Measurements from ENCODE around the gene SLC4A5.

The SLC4A5 gene

DNA sequence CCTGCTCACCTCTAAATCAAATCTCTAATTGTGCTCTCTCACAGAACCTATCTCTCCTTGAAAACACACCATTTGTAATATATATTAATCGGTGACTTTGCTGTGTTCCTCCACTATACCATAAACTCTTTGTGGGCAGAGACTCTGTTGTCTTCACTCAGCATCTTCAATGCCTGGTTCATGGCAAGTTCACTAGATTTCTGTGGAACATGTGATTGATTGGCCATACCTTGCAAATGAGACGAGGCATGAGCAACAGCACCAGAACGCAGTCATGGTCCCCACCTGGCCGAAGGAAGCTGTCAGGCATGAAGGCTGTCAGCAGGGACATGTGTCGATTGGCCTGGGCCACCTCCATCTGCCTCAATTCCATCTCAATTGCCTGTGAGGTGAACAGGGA is 25.3 kb upstream of the SLC4A5 start:
- H3K4me3 ChIP-seq (ENCODE audit: low read depth, low read length), result no peak overlapping the region
- no peak for DNase-seq (ENCODE audit: low read depth)
- TF ChIP-seq, protein P1, sequence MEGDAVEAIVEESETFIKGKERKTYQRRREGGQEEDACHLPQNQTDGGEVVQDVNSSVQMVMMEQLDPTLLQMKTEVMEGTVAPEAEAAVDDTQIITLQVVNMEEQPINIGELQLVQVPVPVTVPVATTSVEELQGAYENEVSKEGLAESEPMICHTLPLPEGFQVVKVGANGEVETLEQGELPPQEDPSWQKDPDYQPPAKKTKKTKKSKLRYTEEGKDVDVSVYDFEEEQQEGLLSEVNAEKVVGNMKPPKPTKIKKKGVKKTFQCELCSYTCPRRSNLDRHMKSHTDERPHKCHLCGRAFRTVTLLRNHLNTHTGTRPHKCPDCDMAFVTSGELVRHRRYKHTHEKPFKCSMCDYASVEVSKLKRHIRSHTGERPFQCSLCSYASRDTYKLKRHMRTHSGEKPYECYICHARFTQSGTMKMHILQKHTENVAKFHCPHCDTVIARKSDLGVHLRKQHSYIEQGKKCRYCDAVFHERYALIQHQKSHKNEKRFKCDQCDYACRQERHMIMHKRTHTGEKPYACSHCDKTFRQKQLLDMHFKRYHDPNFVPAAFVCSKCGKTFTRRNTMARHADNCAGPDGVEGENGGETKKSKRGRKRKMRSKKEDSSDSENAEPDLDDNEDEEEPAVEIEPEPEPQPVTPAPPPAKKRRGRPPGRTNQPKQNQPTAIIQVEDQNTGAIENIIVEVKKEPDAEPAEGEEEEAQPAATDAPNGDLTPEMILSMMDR (IDR thresholded peaks at IDR 0.05; ENCODE audit: control insufficient read depth, extremely low read depth, insufficient read depth), result no peak

DNA sequence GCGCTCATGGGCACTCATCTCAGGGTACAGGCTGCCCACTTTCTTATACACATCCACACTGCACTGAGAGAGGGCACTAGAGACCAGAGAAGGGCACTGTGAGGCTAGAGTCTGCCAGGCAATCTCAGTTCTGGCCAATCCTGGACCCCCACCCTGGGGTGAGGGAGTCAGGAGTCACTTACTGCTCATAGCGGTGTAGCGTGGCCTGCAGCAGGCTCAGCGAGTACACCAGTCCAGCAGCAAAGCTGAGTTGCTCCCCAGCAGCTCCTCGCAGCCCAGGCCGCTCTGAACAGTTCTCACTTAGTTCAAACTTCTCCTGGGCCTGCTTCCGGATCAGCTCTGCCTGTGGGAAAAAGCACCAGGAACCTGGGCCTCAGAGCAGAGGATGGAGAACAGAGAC is 24.6 kb upstream of the SLC4A5 start:
- TF ChIP-seq, protein P1 (IDR thresholded peaks at IDR 0.05; ENCODE audit: control insufficient read depth, extremely low read depth, insufficient read depth), result no peak
- DNase-seq (ENCODE audit: low read depth), result no peak
- no peak overlapping the region for H3K4me3 ChIP-seq (ENCODE audit: low read depth, low read length)

DNA sequence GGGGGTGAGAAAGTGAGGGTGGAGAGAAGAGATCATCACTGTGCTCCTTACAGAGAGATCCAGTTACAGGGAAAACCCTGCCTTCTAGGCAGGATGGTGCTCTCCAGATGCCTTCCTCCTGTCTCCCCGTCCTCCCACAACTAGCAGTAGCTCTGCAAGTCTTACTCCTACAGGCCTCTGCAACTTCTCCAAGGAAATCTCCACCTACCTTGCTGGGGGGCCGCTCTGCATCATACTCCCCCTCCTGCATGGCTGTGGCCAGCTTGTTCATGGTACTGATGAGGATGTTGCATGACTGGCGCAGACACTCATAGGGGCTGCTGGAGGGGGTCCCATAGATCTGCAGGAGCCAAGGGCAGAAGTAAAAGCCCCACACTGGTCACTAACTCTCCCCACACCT is 22.8 kb upstream of the SLC4A5 start:
- DNase-seq (ENCODE audit: low read depth), result no peak
- TF ChIP-seq, protein P1 (IDR thresholded peaks at IDR 0.05; ENCODE audit: control insufficient read depth, extremely low read depth, insufficient read depth), result no peak
- no peak overlapping the region for H3K4me3 ChIP-seq (ENCODE audit: low read depth, low read length)

DNA sequence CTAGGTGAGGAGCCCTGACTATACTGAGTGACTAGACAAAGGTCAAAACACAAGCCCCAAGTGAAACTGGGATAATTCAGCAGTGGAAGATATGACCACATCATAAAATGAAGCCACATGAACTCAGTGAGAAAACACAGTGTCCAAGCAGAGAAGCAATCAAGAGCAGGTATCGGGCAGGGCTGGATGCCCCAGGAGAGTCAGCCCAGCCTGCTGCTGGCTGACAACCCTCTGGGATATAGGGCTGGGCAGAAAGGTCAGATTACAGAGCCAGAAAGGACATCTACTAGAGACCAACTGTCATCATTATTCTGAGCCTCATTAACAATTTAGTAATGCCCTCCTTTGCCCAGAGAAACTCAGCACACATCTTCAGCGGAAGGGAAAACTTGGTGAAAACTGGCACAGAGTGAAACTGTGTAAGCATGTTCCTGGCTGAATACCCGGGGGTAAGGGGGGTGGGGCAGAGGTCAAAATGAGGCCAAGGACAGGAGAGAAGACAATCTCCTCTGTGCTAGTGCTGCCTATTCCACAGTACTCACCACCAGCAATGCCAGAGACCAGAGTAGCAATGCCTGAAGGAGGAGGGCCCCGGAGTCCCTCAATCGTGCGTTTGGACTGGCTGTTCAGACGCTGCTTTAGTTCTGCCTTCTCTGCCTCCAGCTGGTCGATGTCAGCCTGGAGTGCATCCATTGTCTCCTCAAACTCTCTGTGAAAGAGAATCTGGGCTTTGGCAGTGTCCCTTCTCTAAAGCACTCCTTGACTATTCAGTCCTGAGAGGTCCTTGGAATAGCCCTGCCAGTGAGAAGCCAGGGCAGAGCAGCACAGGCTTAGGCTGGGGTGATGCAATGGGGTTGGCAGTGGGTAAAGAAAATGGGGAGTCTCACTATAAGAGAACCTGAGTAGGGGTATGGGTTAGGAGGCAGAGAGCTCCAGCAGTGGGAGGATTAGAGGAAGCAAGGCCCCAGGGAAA is 21.6 kb upstream of the SLC4A5 start:
- TF ChIP-seq, protein P1 (IDR thresholded peaks at IDR 0.05; ENCODE audit: control insufficient read depth, extremely low read depth, insufficient read depth), result no peak
- no peak for DNase-seq (ENCODE audit: low read depth)

DNA sequence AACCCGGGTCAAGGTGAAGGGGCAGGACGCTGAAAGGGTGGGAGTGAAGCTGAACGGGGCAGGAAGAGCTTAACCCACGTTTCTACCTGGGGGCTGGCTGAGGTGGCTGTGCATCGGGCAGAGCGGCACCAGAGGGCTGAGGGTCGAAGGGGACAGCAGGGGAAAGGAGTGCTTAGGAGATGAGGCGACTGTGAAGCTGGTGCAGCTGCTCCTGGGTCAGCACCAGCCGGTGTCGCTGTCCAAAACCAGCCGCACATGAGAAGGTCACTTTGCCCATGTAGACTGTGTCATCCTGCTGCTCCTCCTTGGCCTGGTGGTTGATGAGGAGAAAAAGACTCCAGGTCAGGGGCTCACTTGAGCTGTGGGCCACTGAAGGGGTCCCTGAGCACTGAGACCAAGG is 18.1 kb upstream of the SLC4A5 start:
- no peak for DNase-seq (ENCODE audit: low read depth)
- H3K4me3 ChIP-seq (ENCODE audit: low read depth, low read length), result no peak overlapping the region
- TF ChIP-seq, protein P1 (IDR thresholded peaks at IDR 0.05; ENCODE audit: control insufficient read depth, extremely low read depth, insufficient read depth), result no peak

More for the DNA sequence above, 21.6 kb upstream of the SLC4A5 start:
- no peak overlapping the region for H3K4me3 ChIP-seq (ENCODE audit: low read depth, low read length)

DNA sequence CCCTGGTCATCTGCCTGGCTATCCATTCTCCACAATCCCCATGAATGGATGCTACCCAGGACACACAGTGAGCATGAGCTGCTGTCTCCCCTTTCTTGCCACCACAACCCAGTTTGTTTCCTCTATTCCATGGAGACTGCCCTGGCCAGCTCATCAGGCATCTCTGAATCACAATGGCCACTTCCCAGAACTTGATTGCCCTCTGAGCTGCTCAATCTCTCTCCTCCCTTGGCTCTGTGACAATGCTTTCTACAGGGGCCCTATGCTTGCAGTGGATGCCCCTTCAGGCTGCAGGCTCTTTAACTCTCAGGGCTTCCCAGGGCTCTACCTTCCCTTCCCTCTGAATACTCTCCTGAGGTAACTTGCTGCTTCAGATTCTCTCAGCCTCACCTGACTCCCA is 14.4 kb upstream of the SLC4A5 start:
- no peak for DNase-seq (ENCODE audit: low read depth)
- no peak overlapping the region for H3K4me3 ChIP-seq (ENCODE audit: low read depth, low read length)
- TF ChIP-seq, protein P1 (IDR thresholded peaks at IDR 0.05; ENCODE audit: control insufficient read depth, extremely low read depth, insufficient read depth), result no peak
